Epidermal melanocyte (primary cell): Measurements from ENCODE around the gene PNPLA5.
A peak's percentile ranks its signal among the peaks of the same experiment; 100 is the strongest.

Experiments used
- DNase-seq: peaks from one replicate; pipeline ENCODE4 v3.0.0; 2011; ENCODE audit warnings: low spot score; ENCODE audit not compliant: insufficient read length

PNPLA5 gene

DNA sequence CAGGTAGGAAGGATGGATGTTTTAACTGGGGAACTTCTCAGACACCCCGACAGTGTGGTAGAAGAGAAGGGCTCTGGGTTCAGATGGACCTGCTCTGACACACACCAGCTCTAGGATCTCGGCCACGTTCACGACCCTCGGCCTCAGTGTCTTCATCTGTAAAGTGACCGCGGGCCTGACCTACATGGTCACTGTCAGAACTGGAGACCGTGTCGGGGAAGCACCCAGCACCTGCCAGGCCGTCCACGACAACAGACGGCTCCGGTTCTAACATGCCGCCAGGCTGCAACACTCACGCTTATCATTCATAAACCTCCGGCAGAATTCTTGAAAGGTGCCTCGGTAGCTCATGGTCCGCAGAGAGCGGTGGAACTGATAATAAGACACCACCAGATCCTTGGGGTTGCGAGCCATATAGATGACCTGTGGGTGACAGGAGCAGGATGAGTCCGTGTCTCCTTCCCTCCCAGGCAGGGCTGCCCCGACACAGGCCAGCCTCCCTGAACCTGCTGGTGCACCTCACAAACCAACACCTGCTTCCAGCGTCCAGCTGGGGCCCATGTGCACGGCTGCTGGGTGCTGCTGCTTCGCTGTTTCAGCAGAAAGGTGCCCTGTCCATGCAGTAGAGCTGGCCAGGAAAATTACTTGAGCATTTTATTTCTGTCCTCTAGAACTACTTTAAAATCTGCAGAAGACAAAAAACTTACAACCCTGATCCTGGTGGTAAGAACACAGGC, 53.1 kb downstream of the PNPLA5 start:
- DNase-seq, result no peak

DNA sequence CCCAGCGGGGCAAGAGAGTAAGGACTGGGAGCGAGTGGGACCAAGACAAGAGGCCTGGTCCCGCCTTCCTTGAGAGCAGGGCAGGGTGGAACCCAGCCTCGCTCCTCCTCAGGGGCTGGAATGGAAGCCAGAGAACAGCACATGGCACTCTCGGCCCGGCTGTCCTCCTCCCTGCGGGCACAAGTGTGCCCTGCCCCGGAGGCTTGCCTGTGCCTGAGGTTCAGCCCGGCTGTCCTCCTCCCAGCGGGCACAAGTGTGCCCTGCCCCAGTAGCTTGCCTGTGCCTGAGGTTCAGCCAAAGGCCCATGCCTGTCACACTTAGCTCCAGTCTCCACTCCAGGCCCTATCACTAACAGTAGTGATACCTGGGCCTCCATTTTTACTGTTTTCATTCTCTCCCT, 53.7 kb downstream of the PNPLA5 start:
- no peak for DNase-seq

DNA sequence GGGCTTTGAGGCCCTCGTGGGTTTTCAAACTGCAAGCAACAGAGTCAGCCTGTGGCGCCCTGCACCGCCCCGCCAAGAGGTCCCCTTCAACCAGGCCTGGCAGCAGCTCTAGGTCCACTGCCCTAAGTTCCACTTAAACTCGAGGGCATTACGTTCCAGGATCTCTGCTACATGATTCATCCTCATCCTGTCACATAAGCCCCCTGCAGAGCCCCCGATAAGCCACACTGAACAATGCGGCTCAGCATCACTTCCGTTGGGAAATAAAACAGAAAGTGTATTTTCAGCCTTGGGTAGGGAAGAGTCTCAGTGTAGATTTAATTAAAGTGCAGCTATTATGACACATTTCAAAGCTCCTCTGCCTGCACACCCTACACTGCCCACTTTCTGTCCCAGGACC, 54.1 kb downstream of the PNPLA5 start:
- no peak for DNase-seq

DNA sequence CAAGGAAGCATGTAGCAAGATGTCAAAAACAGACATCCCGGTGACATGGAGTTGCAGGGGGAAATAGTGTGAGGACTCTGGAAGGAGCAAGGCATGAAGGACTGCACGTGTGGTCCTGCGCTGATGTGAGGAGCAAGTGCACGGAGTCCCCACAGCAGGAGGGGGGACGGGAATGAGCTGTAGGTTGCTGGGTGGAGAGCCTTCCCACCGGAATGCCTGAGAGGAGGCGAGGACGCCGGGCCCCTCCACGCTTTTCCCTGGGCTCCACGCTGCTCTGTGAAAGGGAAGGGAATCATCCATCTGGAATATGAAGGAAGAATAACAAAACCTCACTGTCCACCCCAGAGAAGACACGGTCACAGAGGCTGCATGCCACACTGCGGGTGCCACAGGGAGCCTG, 56.1 kb downstream of the PNPLA5 start:
- DNase-seq, result no peak

DNA sequence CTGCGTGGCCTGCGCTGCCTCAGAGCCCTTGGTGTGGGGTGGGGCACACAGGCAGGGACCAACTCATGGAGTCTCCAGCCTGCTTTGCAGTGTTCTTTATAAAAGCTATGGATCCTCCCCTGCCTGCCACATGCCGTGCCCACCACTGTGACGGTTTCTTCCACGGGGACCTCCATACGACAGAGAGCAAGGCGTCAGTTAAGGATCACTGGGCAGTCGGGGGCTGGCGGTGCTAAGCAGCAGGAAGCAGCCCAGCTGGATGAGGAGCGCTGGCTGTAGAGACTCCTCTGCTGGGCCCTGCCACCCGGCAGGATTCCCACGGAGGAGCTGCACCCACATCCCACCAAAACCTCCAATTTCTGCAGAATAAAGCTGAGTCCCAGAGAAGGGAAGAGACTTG, 56.6 kb downstream of the PNPLA5 start:
- DNase-seq, result peak; percentile 12

DNA sequence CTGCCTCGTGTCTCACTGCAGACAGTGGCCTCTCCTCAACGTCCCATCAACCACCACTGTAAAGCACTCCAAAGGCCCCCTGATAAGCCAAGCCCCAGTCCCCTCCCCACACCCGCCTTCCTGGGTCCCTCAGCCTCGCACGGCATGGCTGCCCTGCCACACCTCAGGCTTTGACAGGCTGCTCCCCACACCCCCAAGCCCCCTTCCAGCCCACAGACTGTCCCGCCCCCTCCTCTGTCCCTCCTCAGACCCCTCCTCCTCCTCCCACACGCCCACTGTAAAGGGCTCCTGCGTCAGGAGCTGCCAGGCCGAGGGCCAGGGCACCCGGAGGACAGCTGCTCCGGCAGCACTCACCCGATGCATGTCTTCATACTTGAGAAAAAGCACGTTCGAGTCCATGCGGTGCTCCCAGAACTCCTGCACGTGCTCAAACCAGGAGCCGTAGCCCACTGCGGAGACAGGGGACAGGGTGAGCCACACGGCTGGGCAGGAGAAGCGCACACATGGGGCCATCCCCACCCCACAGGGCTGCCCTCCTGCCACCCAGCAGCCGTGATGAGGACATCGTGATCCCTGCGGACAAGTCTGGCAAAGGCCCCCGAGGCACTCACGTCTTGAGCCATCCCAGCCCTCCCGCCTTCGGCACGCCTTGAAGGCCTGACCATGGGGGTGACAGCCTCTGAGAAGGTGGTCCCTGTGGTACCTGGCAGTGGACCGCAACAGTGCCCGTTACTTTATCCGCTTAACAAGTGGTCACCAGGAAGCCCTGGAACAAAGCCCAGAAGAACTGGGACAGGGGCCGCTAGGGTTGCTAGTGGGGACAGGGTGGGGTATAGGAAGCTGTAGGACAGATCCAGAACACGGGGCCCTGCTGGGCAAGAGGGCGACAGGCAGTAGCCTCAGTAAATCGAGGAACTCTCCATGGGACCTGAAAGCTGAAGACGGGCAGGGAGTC, 58.2 kb downstream of the PNPLA5 start:
- peak; percentile 9 for DNase-seq

DNA sequence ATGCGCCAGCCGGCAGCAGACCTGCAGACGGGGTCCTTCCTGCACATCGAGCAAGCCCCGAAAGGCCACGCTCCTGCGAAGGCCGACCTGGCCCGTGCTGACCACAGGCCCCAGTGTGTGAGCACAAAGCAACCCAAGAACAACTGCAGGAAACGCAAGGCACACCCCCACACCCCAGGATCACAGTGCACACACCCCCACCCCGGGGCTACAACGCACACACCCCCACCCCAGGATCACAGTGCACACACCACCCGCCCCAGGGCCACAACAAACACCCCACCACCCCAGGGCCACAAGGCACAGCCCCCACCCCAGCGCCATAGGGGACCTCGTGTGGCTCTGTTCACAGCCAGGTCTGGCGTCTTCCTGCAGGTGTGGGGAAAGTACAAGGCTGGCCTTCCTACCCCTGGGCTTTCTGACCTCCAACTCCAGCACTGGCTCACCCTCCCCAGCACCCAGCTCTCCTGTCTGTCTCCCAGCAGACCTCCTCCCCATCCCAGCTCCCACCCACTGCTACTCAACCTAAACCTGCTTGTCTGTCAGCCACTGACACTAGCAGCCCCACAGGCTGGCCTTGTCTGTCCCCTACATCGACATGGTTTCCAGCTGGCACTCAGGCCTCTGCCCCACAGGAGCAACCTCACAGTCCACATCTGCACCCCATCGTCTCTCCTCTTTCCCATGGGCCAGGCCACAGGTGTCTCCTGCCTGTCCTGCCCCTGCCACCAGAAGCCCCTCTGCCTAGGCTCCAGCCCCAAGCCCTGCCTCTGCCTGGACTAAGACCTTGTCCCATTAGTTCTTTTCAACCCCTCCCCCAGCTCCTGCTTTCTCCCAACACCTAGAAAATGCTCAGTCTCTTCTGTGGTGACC, 59.2 kb downstream of the PNPLA5 start:
- no peak for DNase-seq

DNA sequence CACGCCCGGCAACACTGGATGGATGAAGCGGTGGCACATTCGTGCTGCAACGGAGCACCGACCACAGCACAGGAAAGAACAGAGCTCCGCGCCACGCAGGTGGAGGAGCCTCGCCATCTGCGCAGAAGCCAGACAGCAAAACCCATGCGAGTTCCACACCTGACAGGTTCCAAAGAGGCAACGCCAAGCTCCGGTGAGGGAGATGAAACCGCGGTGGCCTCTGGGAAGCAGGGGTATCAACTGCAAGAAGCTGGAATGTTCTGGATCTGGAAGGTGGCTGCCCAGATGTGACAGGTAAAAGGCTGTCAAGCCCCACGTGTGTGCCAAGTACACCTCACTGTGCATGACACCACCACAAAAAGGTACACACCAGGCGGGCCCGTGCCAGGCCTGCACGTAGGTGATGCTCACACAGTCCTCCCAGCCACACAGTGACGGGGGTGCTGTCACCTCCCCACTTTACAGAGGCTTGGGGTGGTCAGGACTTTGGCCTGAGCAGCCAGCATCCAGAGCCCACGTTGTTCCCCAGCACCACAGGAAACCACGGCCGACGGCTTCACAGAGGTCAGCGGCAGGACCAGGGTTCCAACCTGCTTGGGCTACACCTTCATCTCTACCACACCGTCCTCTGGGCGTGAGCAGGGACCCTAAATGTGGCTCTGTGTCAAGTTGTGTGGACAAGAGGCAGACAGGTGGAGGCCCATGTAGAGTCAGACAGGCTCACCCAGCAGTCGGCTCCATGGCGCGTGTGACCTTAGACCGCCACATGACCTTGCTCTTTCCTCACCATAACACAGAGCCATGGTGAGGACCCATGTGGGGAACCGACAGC, 60.0 kb downstream of the PNPLA5 start:
- no peak for DNase-seq

DNA sequence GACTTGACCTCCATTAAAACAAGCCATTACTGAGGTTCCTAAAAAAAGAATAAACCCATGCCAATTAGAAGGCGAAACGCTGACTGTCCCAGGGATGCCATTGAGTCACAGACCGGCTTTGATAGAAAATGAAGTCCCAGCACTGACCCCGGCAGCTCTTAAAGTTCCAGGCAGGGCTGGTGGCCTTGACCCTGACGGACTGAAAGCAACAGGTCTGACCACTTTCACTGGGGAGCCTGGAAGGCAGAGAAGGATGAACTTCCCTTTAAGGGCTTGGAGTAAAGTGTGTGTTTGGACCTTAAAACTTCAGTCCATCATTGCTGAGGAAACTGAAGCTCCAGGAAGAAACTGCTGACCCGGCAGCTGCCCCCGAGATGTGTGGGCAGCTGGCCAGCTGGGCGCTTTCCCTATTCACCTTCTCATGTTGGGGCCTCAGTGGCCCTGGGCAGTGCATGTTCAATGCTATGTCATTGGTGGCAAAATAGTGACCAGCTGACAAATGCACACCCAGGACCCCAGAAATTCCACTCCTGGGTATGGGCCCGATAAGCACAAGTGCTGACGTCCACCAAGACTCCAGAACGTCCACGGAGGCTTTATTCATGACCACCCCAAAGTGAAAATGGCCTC, 60.8 kb downstream of the PNPLA5 start:
- DNase-seq, result no peak

DNA sequence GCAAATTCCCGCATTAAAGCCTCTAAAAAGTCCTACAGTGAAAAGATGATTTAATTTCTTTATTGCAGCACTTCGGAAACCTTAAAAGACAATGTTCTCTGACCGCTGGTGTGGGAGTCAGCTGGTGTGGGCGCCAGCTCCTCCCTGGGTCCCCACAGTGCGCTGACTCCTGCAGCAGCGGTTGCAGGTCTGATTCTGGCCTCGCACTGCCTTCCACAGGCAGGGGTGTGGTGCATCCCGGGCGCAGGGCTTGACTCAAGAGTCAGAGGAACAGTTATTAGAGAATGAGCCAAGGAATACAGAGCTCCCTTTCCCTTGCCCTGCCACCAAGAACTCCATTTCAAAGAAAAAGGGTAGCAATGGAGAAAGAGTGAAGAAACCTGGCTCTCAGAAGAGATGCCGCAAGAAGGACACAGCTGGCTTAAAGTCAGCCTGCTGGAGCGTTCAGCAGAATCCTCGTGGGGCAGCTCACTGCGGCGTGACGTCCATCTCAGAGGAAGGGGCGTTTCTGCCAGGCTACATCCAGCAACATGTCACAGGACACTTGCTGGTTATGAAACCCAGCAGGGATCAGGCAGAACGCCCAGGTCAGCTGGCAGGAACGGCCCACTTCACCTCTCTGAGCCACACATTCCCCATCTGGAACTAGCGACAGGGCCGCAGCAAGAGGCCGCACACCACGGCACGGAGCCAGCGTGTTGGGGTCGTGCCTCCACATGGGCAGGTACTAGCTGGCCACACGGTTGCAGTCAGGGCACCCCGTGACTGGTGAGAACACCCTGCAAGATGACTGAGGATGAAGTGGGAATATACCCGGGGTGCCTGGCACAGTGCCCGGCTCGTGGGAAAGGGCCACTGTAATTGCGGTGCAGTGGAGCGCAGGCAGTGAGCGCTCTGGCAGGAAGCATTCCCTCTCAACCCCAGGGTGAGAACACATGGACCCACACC, 61.6 kb downstream of the PNPLA5 start:
- peak; percentile 38 for DNase-seq
